HG03342 (cell line): ENCODE results near the gene COL21A1.
A peak's percentile ranks its signal among the peaks of the same experiment; 100 is the strongest.

Experiments used
- ATAC-seq: cut with Tn5 transposase; IDR thresholded peaks from one replicate; pipeline ENCODE4 v1.9.1; 2021; ENCODE audit warnings: mild to moderate bottlenecking, moderate library complexity; ENCODE audit not compliant: unreplicated experiment

COL21A1 gene

GRCh38 chr6:56246541-56246880, 869 bp downstream of the COL21A1 start:
- ATAC-seq: no peak

- no peak for ATAC-seq
Observed at GRCh38 chr6:56245903-56246351, 1.5 kb downstream of the COL21A1 start.

- no peak for ATAC-seq
Observed at GRCh38 chr6:56244528-56245253, 2.7 kb downstream of the COL21A1 start.

GRCh38 chr6:56244089-56244488, 3.3 kb downstream of the COL21A1 start:
- ATAC-seq: no peak

GRCh38 chr6:56243518-56244070, 3.8 kb downstream of the COL21A1 start:
- peak; percentile 76 for ATAC-seq

GRCh38 chr6:56242346-56242745, 5.0 kb downstream of the COL21A1 start:
- no peak for ATAC-seq

GRCh38 chr6:56241124-56241802, 6.1 kb downstream of the COL21A1 start:
- ATAC-seq: no peak

- no peak for ATAC-seq
Observed at GRCh38 chr6:56238352-56238751, 9.0 kb downstream of the COL21A1 start.

GRCh38 chr6:56235245-56235644, 12.1 kb downstream of the COL21A1 start:
- ATAC-seq: no peak

- no peak for ATAC-seq
Observed at GRCh38 chr6:56232436-56232835, 14.9 kb downstream of the COL21A1 start.

- no peak for ATAC-seq
Observed at GRCh38 chr6:56231827-56232226, 15.6 kb downstream of the COL21A1 start.

- ATAC-seq: no peak
Observed at GRCh38 chr6:56230976-56231566, 16.3 kb downstream of the COL21A1 start.

GRCh38 chr6:56227071-56227879, 20.1 kb downstream of the COL21A1 start:
- no peak for ATAC-seq

GRCh38 chr6:56223995-56224394, 23.4 kb downstream of the COL21A1 start:
- ATAC-seq: no peak

- ATAC-seq: no peak
Observed at GRCh38 chr6:56222499-56222898, 24.9 kb downstream of the COL21A1 start.

- no peak for ATAC-seq
Observed at GRCh38 chr6:56220078-56220477, 27.3 kb downstream of the COL21A1 start.

- no peak for ATAC-seq
Observed at GRCh38 chr6:56214703-56215101, 32.7 kb downstream of the COL21A1 start.

GRCh38 chr6:56214041-56214702, 33.2 kb downstream of the COL21A1 start:
- ATAC-seq: no peak

- ATAC-seq: no peak
Observed at GRCh38 chr6:56211724-56212123, 35.7 kb downstream of the COL21A1 start.

GRCh38 chr6:56204134-56204533, 43.2 kb downstream of the COL21A1 start:
- no peak for ATAC-seq
